D721Med (cell line): ENCODE measurements around the gene THRA.
A peak's percentile ranks its signal among the peaks of the same experiment; 100 is the strongest.

Source experiments
- DNase-seq: peaks from one replicate; pipeline ENCODE4 v3.0.0; 2011; ENCODE audit warnings: low spot score; ENCODE audit not compliant: insufficient read length
- FAIRE-seq: peaks from 2 replicates; lab custom pipeline; 2011; peaks lifted over from hg19 to GRCh38; lab: Jason Lieb, UNC
- CTCF ChIP-seq: IDR thresholded peaks from 2 replicates; pipeline ENCODE4 v1.5.1; 2012; ENCODE audit warnings: mild to moderate bottlenecking, control low read depth; ENCODE audit not compliant: insufficient read depth; ENCODE audit errors: missing control alignments

THRA gene

DNA sequence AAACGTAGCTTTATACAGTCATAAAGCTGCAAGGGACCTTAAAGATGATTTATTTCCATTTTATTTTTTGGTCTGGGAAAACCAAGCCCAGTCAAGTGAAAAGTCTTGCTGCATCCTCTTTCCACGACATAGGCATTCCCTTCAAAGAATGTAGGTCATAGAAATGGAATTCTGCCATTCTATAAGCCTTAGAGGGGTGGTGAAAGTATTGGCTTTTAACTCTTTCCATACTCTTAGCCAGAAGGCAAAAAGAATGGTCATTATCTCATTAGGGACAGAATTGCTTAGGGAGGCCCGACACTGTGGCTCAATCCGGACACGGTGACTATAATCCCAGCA is 51.1 kb downstream of the THRA start:
- no peak for FAIRE-seq

DNA sequence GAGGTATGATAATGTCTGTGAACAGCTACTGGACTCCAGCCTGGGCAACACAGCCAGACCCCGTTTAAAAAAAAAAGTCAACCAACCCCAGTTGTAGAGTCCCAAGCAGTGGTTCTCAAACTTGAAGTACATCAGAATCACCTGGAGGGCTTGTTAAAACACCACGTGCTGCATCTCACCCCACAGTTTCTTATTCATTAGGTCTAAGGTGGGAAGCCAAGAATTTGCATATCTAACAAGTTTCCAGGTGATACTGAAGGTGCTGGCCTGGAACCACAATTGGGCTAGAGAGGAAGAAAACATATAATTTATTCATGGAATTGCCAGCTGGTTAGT is 52.3 kb downstream of the THRA start:
- FAIRE-seq (no peak), DNase-seq (no peak)
- TF ChIP-seq CTCF = no peak

More for the DNA sequence above, 51.1 kb downstream of the THRA start:
- no peak for TF ChIP-seq CTCF
- no peak for DNase-seq

- FAIRE-seq (no peak), DNase-seq (peak; percentile 89)
- no peak for TF ChIP-seq CTCF
These were observed 58.7 kb downstream of the THRA start, which contains the start of gene MSL1 for GRCh38 chr17:40121181-40122135. TSS of gene MSL1 (plus strand) at chr17:40121971. CDS start at chr17:40122613, 642 bp downstream.

- no peak for TF ChIP-seq CTCF
- DNase-seq (no peak), FAIRE-seq (no peak)
These were observed 59.6 kb downstream of the THRA start for GRCh38 chr17:40122136-40122998.

- no peak for TF ChIP-seq CTCF
- FAIRE-seq (no peak), DNase-seq (peak; percentile 47)
These were observed 60.4 kb downstream of the THRA start for GRCh38 chr17:40122999-40123810.

DNA sequence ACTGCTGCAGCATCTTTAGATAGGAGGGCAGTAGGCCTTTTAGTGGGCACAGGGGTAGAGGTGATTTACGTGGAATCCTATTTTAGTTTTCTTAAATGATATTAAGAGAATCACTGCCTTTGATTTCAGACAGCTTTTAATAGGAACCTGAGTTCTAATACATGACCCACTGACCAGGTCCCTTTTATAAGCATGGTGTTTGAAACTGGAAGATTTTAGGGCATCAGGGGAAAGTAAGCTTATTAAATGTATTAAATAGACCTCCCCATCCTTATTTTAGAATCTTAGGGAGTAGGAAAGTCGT is 61.0 kb downstream of the THRA start:
- FAIRE-seq = no peak

More for the DNA sequence above, 61.0 kb downstream of the THRA start:
- no peak for DNase-seq
- no peak for TF ChIP-seq CTCF
